ENCODE results near the gene REPS1. TPM values are rescaled to one million over a fixed set of nuclear protein-coding genes. Genes with fewer than 3 reads are reported as not detected.
"Not testable (repeated sequence)": the region's sequence is repeated elsewhere in the genome, so short reads cannot be mapped to it uniquely, and the experiment has no call there.

Gene REPS1
- total RNA-seq, 1 donor from 2014 or later = 36.7 TPM

- DNase-seq (ENCODE audit: low spot score) = no peak
Observed at GRCh38 chr6:138971601-138972000, 16.5 kb downstream of the REPS1 start.

GRCh38 chr6:138970856-138971425, 17.1 kb downstream of the REPS1 start:
- DNase-seq (ENCODE audit: low spot score) = no peak

GRCh38 chr6:138970159-138970558, 17.9 kb downstream of the REPS1 start:
- DNase-seq (ENCODE audit: low spot score) = no peak

- no peak for DNase-seq (ENCODE audit: low spot score)
Observed at GRCh38 chr6:138966870-138967269, 21.2 kb downstream of the REPS1 start.

- no peak for DNase-seq (ENCODE audit: low spot score)
Observed at GRCh38 chr6:138965971-138966370, 22.1 kb downstream of the REPS1 start.

GRCh38 chr6:138965291-138965874, 22.7 kb downstream of the REPS1 start:
- no peak for DNase-seq (ENCODE audit: low spot score)

GRCh38 chr6:138964012-138964411, 24.0 kb downstream of the REPS1 start:
- DNase-seq (ENCODE audit: low spot score) = no peak

GRCh38 chr6:138963531-138963930, 24.5 kb downstream of the REPS1 start:
- DNase-seq (ENCODE audit: low spot score) = no peak

- DNase-seq (ENCODE audit: low spot score) = no peak
Observed at GRCh38 chr6:138963119-138963518, 24.9 kb downstream of the REPS1 start.

- DNase-seq (ENCODE audit: low spot score) = no peak
Observed at GRCh38 chr6:138959521-138959920, 28.5 kb downstream of the REPS1 start.

GRCh38 chr6:138958595-138958994, 29.5 kb downstream of the REPS1 start:
- no peak for DNase-seq (ENCODE audit: low spot score)

- no peak for DNase-seq (ENCODE audit: low spot score)
Observed at GRCh38 chr6:138957903-138958302, 30.1 kb downstream of the REPS1 start.

GRCh38 chr6:138957484-138957883, 30.6 kb downstream of the REPS1 start:
- DNase-seq (ENCODE audit: low spot score) = no peak

- DNase-seq (ENCODE audit: low spot score) = no peak
Observed at GRCh38 chr6:138956244-138956924, 31.7 kb downstream of the REPS1 start.

- no peak for DNase-seq (ENCODE audit: low spot score)
Observed at GRCh38 chr6:138955262-138955661, 32.8 kb downstream of the REPS1 start.

GRCh38 chr6:138953451-138953850, 34.6 kb downstream of the REPS1 start:
- DNase-seq (ENCODE audit: low spot score) = no peak

- no peak for DNase-seq (ENCODE audit: low spot score)
Observed at GRCh38 chr6:138948546-138949179, 39.4 kb downstream of the REPS1 start.

GRCh38 chr6:138948004-138948403, 40.0 kb downstream of the REPS1 start:
- no peak for DNase-seq (ENCODE audit: low spot score)

- no peak for DNase-seq (ENCODE audit: low spot score)
Observed at GRCh38 chr6:138945354-138945753, 42.7 kb downstream of the REPS1 start.

GRCh38 chr6:138944412-138944811, 43.6 kb downstream of the REPS1 start:
- no peak for DNase-seq (ENCODE audit: low spot score)

- no peak for DNase-seq (ENCODE audit: low spot score)
Observed at GRCh38 chr6:138943089-138943625, 44.9 kb downstream of the REPS1 start.

- not testable (repeated sequence) for DNase-seq (ENCODE audit: low spot score)
Observed at GRCh38 chr6:138936873-138937272, 51.2 kb downstream of the REPS1 start.

GRCh38 chr6:138931660-138932059, 56.4 kb downstream of the REPS1 start:
- DNase-seq (ENCODE audit: low spot score) = no peak
